Naive B cell (primary cell): ENCODE results near the gene CLEC3B. TPM values are rescaled to one million over a fixed set of nuclear protein-coding genes. Genes with fewer than 3 reads are reported as not detected.
A peak's percentile ranks its signal among the peaks of the same experiment; 100 is the strongest.

Experiments used
- ATAC-seq, 2 donors: fragments of 150-1000 bp; cut with Tn5 transposase; 2 replicates each; pipeline ENCODE4 v1.10.0; 2021; ENCODE audit warnings: low read depth in 2 of 2, mild to moderate bottlenecking in 2 of 2, moderate library complexity in 2 of 2
- DNase-seq: peaks from one replicate; pipeline ENCODE4 v3.0.0; 2022
- H3K27ac Mint-ChIP-seq, 6 donors: one replicate each; pipeline ENCODE4 v1.8.0; 2020 to 2022; ENCODE audit warnings: mild to moderate bottlenecking in 6 of 6, mixed read lengths in 6 of 6, moderate library complexity in 5 of 6, inconsistent platforms in 2 of 6
- H3K27me3 Mint-ChIP-seq, 3 donors: one replicate each; pipeline ENCODE4 v1.8.0; 2021 to 2022; ENCODE audit warnings: mixed read lengths in 3 of 3, mild to moderate bottlenecking in 1 of 3
- H3K36me3 Mint-ChIP-seq, 2 donors: one replicate each; pipeline ENCODE4 v1.8.0; 2020 to 2022; ENCODE audit warnings: mixed read lengths in 2 of 2, inconsistent platforms in 1 of 2, mild to moderate bottlenecking in 1 of 2
- H3K4me1 Mint-ChIP-seq, 3 donors: one replicate each; pipeline ENCODE4 v1.8.0; 2020 to 2022; ENCODE audit warnings: mixed read lengths in 3 of 3, inconsistent platforms in 1 of 3, mild to moderate bottlenecking in 1 of 3, moderate library complexity in 1 of 3
- H3K4me3 Mint-ChIP-seq, 8 donors: one replicate each; pipeline ENCODE4 v1.8.0; 2020 to 2022; ENCODE audit warnings: mild to moderate bottlenecking in 8 of 8, mixed read lengths in 8 of 8, moderate library complexity in 8 of 8, inconsistent platforms in 2 of 8
- H3K9me3 Mint-ChIP-seq, 7 donors: one replicate each; pipeline ENCODE4 v1.8.0; 2020 to 2022; ENCODE audit warnings: mixed read lengths in 7 of 7, mild to moderate bottlenecking in 5 of 7, inconsistent platforms in 2 of 7, moderate library complexity in 1 of 7
- polyA plus RNA-seq, 6 donors: library from polyadenylated mRNA; unstranded; fragments of 300-500 nt; fragmentation: Illumina TruSeq; gene quantifications; one replicate each; pipeline ENCODE4 v1.2.3, GENCODE V29; 2021; ENCODE audit warnings: low read depth in 6 of 6

The CLEC3B gene
- polyA plus RNA-seq, 6 donors from 2014 or later: not detected

DNA sequence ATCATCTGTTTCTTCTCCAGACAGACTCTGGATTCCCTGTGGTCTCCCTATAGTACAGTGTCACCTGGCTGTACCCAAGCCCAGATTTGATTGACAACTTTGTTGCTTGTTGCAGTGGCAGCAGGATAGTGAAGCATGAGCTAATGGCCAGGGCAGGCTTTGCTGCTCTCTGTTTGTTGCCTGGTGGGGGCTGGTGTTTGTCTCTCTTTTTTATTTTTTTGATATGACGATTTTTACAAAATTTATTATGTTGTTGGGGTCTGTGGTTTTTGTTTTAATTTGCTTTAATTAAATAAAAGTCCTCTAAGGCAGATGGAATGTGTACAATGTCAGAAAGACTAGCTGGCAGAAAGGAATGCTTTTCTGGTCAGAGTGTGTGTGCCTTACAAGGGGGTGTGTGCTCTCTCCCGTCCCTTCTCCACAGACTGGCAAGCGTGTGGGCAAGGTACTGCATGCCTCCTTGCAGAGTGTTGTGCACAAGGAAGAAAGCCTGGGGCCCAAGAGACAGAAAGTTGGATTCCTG, 15.2 kb upstream of the CLEC3B start:
- Mint-ChIP-seq H3K4me3 (peak overlapping the region in 1 of 8 donors; percentile 56), H3K27ac (peak overlapping the region in 1 of 6 donors; percentile 86), H3K4me1 (peaks cover 18 to 27% (median 21%) of the 10 kb centered on the region in 3 donors), H3K36me3 (peaks cover 20 to 21% of the 10 kb centered on the region in 2 donors), H3K9me3 (peaks cover 0 to 2% (median 0%) of the 10 kb centered on the region in 7 donors), H3K27me3 (no peaks in the 10 kb centered on the region)
- ATAC-seq: no peak
- DNase-seq: no peak

DNA sequence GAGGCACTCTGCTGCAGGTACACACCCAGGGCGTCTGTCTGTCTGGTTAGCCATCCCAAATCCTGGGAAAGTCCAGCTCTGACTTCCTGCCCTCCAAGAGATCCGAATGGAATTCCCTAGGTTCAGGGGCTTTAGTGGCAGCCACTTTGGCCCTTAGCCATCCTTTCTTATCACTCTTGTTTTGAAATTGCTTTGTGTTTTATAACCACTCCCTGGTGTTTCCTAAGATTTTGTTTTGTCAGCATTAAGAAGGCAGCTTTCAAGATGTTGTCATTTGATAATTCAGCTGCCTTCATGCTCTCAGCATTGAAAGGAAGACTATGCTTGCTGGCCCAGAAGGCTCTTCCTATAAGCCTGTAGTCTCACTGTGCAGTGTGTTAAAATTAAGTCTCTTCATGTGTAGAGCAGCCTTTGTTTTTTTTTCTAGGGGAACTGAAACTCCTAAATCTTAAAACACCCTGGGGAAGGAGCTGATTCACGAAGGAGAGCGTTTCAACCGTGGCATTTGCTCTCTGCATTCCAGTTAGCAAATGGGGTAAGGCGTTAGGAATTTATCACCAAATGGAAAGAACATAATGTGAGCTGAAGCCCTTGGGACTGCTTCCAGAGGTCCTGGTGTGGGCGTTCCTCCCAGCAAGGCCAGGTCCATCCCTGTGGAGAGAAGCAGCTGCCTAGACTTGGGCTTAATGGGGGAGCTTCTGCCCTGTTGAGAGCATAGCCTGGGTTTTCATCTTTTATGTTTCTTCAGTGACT, 14.2 kb upstream of the CLEC3B start:
- DNase-seq (peak; percentile 18), ATAC-seq (peak; percentile 51 to 62)
- Mint-ChIP-seq H3K27me3 (no peaks in the 10 kb centered on the region), H3K9me3 (peaks cover 0 to 2% (median 0%) of the 10 kb centered on the region in 7 donors), H3K4me1 (peaks cover 16 to 27% (median 21%) of the 10 kb centered on the region in 3 donors), H3K27ac (peak overlapping the region; percentile 8 to 89 (median 35)), H3K36me3 (peaks cover 19 to 26% of the 10 kb centered on the region in 2 donors), H3K4me3 (peak overlapping the region in 1 of 8 donors; percentile 5)

DNA sequence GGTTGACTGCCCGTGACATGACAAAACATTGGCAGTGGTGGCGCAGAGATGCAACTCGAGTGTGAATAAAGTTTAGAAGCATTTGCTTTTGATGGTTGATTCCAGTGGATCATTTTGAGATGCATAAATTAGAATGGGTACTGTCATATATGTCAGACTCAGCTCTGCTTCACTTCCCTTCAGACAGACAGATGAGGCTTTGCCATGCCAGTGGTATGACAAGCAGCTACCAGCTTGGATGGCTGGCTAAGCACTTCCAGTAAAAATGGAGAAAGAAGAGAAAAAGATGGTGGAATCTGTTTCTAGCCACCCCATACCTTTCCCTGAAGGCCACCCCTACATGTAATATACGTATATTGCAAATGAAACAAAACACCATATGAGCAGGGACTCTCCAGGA, 13.5 kb upstream of the CLEC3B start:
- peak overlapping the region in 2 of 6 donors; percentile 22 to 39 for H3K27ac Mint-ChIP-seq
- DNase-seq (no peak), ATAC-seq (no peak)
- H3K4me3 Mint-ChIP-seq: no peak overlapping the region
- peaks cover 14 to 27% (median 21%) of the 10 kb centered on the region in 3 donors for H3K4me1 Mint-ChIP-seq
- H3K9me3 Mint-ChIP-seq: no peaks in the 10 kb centered on the region
- peaks cover 17 to 22% of the 10 kb centered on the region in 2 donors for H3K36me3 Mint-ChIP-seq
- H3K27me3 Mint-ChIP-seq: no peaks in the 10 kb centered on the region

DNA sequence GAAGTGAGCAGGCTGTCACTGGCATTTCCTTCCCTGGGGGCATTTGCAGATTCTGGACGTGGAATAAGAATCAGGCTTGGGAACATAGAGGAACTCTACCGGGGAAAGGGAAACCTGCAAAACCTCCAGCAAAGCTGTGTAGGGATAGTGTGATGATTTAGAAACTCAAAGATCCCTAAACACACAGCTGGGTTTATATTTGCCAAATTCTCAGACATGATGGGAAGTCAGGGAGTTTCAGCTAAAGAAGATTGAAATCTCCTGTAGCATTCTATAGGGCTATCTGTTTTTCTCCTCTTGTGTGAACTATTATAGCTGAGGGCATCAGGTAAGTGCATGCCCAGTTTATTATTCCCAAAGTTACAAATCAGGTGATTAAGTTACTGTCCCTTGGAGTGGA, 9.2 kb upstream of the CLEC3B start:
- Mint-ChIP-seq H3K27me3 (no peaks in the 10 kb centered on the region), H3K9me3 (no peaks in the 10 kb centered on the region), H3K4me3 (no peak overlapping the region), H3K36me3 (peaks cover 8 to 15% of the 10 kb centered on the region in 2 donors), H3K27ac (no peak overlapping the region), H3K4me1 (peaks cover 3 to 12% (median 8%) of the 10 kb centered on the region in 3 donors)
- DNase-seq (no peak), ATAC-seq (no peak)

DNA sequence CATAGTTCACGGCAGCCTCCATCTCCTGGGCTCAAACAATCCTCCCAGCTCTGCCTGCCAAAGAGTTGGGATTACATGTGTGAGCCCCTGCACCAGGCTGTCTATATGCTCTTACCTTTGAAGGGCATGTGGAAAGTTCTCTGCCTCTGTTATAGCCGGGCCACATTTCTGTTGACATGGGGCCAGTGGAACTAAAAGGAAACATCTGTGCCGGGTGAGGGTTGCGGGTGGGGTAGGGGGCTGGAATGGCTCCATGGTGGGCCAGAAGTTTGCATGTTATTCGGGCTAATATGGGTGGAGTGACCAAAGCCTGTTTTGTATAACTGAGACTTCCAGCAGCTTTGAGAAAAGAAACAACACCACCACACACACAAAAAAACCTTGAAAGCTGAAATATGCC, 8.3 kb upstream of the CLEC3B start:
- Mint-ChIP-seq H3K4me3 (no peak overlapping the region), H3K4me1 (peaks cover 0 to 4% (median 0%) of the 10 kb centered on the region in 3 donors), H3K27ac (peak overlapping the region in 1 of 6 donors; percentile 65), H3K9me3 (no peaks in the 10 kb centered on the region), H3K36me3 (peaks cover 5 to 11% of the 10 kb centered on the region in 2 donors), H3K27me3 (no peaks in the 10 kb centered on the region)
- DNase-seq (no peak), ATAC-seq (no peak)

DNA sequence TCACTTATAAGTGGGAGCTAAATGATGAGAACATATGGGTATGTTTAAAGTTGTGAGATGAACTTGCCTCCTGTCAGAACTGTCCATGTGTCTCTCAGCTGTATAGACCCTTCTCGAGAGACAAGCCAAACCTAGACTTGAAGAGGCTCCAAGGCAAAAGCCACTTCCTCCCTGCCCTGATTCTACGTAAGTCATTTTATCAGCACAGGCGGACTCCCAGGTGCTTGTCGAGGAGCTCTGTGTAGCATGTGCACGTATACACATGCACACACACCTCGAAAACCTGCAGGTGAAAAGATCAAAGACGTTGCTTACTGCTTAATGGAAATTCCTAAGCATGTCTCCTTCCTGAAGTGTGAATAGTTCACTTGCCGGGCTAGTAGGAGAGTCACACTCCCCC, 5.6 kb upstream of the CLEC3B start:
- H3K27me3 Mint-ChIP-seq: no peaks in the 10 kb centered on the region
- H3K36me3 Mint-ChIP-seq: peaks cover 0 to 7% of the 10 kb centered on the region in 2 donors
- peak overlapping the region in 1 of 6 donors; percentile 39 for H3K27ac Mint-ChIP-seq
- H3K4me3 Mint-ChIP-seq: no peak overlapping the region
- no peak for DNase-seq
- no peaks in the 10 kb centered on the region for H3K9me3 Mint-ChIP-seq
- ATAC-seq: no peak
- H3K4me1 Mint-ChIP-seq: peaks cover 0 to 4% (median 0%) of the 10 kb centered on the region in 3 donors

DNA sequence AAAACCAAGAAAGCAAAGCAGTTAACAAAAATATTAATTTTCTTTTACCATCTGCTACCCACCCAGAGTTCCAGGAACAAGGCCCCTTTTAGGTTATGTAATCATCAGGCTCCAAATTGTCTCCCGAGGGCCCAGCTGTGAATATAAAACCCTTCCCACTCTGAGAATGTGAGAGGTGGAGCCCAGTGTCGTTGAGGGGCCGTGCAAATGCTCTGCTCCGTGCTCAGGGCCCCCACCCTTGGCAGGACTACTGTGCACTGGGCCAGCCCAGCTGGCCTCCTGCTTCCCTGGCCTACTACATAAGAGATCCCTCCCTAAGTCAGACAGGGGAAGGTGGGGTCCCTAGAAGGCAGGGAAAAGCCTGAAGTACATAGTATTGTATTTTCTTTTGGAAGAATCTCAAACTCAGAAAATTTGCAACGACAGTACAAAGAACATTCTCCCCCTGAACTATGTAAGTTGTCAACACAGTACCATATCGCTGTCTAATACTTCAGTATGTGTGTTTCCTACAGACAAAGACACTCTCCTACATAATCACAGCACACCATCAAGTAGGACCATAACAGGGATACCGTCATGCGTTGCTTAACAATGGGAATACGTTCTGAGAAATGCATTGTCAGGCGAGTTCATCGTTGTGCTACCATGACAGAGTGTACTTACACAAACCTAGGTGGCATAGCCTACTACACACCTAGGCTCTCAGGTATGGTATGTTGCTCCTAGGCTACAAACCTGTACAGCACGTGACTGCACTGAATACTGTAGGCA, 4.4 kb upstream of the CLEC3B start:
- Mint-ChIP-seq H3K27me3 (peaks cover 0 to 2% (median under 1%) of the 10 kb centered on the region in 3 donors), H3K36me3 (no peaks in the 10 kb centered on the region), H3K4me3 (no peak overlapping the region), H3K27ac (peak overlapping the region in 2 of 6 donors; percentile 5 to 69), H3K4me1 (peaks cover 0 to 4% (median 0%) of the 10 kb centered on the region in 3 donors), H3K9me3 (no peaks in the 10 kb centered on the region)
- no peak for ATAC-seq
- no peak for DNase-seq

DNA sequence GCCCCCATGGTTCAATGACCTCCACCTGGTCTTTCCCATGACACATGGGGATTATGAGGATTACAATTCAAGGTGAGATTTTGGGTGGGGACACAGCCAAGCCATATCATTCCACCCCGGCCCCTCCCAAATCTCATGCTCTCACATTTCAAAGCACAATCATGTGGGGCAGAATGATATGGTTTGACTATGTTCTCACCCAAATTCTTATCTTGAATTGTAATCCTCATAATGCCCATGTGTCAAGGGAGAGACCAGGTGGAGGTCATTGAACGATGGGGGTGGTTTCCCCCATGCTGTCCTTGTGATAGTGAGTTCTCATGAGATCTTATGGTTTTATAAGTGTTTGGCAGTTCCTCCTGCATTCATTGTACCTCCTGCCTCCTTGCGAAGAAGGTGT, 2.4 kb upstream of the CLEC3B start:
- H3K4me3 Mint-ChIP-seq: no peak overlapping the region
- no peak for ATAC-seq
- DNase-seq: no peak
- H3K9me3 Mint-ChIP-seq: no peaks in the 10 kb centered on the region
- H3K4me1 Mint-ChIP-seq: peaks cover 0 to 4% (median 0%) of the 10 kb centered on the region in 3 donors
- H3K36me3 Mint-ChIP-seq: no peaks in the 10 kb centered on the region
- peaks cover 5 to 10% (median 8%) of the 10 kb centered on the region in 3 donors for H3K27me3 Mint-ChIP-seq
- no peak overlapping the region for H3K27ac Mint-ChIP-seq

DNA sequence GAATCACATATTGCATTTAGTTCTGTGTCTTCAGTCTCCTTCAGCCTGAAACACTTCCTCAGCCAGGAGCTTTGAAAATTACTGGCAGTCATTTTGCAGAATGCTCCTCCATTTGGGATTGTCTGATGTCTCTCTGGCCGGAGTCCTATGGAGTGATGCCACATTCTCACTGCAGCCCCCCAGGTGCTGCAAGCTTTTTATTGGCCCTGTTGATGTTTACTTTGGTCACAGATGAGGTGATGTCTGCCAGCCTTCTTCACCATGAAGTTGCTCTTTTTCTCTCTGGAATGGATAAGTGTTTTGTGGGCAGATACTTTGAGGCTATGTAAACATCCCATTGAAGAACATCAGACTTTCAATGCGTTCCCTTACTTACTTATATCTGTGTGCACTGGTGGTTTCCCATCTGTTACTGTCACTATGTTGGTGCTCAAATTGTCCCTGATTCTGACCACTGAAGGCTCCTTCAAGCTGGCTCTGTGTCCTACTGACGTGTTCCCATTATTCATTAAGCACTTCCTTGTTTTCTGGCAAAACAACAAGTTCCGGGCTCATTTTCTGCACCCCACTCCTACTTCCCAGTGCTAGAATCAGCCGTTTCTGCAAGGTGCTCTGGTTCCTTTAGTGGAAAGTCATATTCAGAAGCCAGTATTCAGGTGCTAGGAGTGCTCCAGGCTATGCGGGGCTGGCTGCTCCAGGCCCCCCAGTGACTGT, 1.4 kb upstream of the CLEC3B start:
- Mint-ChIP-seq H3K36me3 (no peaks in the 10 kb centered on the region), H3K27ac (peak overlapping the region in 1 of 6 donors; percentile 45), H3K9me3 (no peaks in the 10 kb centered on the region), H3K4me3 (peak overlapping the region in 1 of 8 donors; percentile 35), H3K4me1 (peaks cover 0 to 4% (median 0%) of the 10 kb centered on the region in 3 donors), H3K27me3 (peaks cover 5 to 16% (median 11%) of the 10 kb centered on the region in 3 donors)
- ATAC-seq (no peak), DNase-seq (no peak)

DNA sequence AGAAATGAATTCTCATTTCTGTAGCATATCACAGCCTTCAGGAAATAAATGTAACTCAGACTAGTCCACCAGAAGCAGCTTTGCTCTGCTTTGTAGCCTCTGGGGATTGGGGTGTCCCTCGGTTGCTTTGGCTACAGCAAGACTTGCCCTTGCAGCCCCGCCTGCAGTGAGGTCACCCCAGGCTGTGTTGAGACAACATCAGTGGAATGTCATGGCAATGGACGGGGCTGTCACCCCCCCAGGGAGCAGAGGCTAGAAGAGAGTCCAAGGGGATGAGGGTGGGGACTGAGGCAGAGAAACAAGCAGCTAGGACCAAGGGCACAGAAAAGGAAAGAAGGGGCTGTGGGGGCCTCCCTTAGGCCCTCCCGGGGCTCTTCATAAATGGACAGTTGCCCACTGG, 854 bp downstream of the CLEC3B start:
- no peak overlapping the region for H3K4me3 Mint-ChIP-seq
- no peaks in the 10 kb centered on the region for H3K9me3 Mint-ChIP-seq
- H3K27ac Mint-ChIP-seq: no peak overlapping the region
- ATAC-seq (no peak), DNase-seq (no peak)
- H3K4me1 Mint-ChIP-seq: peaks cover 0 to 4% (median 0%) of the 10 kb centered on the region in 3 donors
- peaks cover 9 to 31% (median 23%) of the 10 kb centered on the region in 3 donors for H3K27me3 Mint-ChIP-seq
- no peaks in the 10 kb centered on the region for H3K36me3 Mint-ChIP-seq

DNA sequence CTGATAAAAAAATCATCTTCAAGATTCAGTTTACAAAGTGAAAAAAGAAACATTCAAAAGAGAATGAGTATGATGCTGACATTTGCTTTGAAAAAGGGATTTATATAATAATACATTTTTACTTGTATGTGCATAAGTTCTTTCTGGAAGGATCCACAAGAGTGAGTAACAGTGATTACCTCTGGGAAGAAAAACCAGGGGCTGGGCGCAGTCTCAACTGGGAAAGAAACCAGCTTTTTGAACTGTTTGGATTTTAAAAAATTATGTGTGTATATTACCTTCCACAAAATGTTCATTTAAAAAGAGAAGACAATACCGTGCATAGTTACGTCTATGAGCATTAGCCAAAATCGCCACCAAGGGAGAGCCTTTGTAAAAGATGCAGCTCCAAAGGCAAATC, 1.3 kb downstream of the CLEC3B start:
- H3K36me3 Mint-ChIP-seq: no peaks in the 10 kb centered on the region
- no peak for ATAC-seq
- peaks cover 14 to 36% (median 28%) of the 10 kb centered on the region in 3 donors for H3K27me3 Mint-ChIP-seq
- peaks cover 0 to 3% (median 0%) of the 10 kb centered on the region in 7 donors for H3K9me3 Mint-ChIP-seq
- H3K4me1 Mint-ChIP-seq: peaks cover 0 to 4% (median 0%) of the 10 kb centered on the region in 3 donors
- DNase-seq: no peak
- H3K27ac Mint-ChIP-seq: no peak overlapping the region
- H3K4me3 Mint-ChIP-seq: no peak overlapping the region

DNA sequence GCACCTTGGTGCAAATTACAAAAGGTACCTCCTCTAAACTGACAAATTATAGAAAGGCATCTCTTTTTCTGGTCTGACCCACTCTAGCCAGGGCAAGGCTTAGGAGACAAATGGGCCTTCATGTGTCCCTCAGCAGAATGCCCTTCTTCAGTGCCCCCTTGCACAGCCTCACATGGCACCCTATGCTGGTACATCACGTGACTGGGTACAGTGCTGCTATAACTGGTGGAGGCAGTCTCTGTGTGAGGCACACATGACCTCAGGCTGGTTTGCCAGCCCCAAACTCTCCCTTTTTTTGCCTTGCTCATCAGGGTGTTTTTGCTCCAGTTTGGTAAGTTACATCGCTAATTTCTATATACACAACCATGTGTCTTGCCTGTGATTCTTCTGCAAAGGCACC, 3.1 kb downstream of the CLEC3B start:
- Mint-ChIP-seq H3K4me1 (peaks cover 0 to 4% (median 3%) of the 10 kb centered on the region in 3 donors), H3K36me3 (no peaks in the 10 kb centered on the region), H3K4me3 (no peak overlapping the region), H3K27me3 (peaks cover 20 to 39% (median 38%) of the 10 kb centered on the region in 3 donors), H3K27ac (no peak overlapping the region), H3K9me3 (peaks cover 0 to 3% (median 0%) of the 10 kb centered on the region in 7 donors)
- DNase-seq: no peak
- no peak for ATAC-seq

DNA sequence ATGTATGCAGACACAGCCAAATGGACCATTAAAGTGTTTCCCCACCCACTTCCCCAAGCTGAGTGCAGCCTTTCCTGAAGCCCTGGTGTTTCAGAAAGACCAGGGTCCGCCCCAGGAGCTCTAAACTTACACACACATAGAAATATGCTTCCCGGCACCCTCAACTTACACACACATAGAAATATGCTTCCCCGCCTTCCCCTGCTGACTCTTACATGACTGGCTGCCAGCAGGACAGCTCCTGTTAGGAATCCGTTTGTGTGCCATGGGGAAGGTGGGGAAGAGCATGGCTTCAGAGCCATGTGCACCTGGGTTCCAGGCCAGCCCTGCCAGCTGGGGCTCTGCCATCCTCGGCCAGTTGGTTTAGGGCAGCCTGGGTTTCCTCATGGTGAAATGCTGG, 3.6 kb downstream of the CLEC3B start:
- Mint-ChIP-seq H3K9me3 (peaks cover 0 to 3% (median 0%) of the 10 kb centered on the region in 7 donors), H3K4me1 (peaks cover 2 to 6% (median 3%) of the 10 kb centered on the region in 3 donors), H3K27ac (no peak overlapping the region), H3K4me3 (no peak overlapping the region), H3K36me3 (no peaks in the 10 kb centered on the region), H3K27me3 (peaks cover 23 to 44% (median 40%) of the 10 kb centered on the region in 3 donors)
- no peak for DNase-seq
- ATAC-seq: no peak
